GM12801 (cell line): Measurements from ENCODE around the gene QPCTL.

Source experiments
- TF ChIP-seq, protein P1 (sequence below): IDR thresholded peaks from one replicate; pipeline ENCODE4 v1.5.1; 2011; ENCODE audit warnings: control low read depth; ENCODE audit not compliant: insufficient read length; ENCODE audit errors: extremely low read depth

QPCTL gene

DNA sequence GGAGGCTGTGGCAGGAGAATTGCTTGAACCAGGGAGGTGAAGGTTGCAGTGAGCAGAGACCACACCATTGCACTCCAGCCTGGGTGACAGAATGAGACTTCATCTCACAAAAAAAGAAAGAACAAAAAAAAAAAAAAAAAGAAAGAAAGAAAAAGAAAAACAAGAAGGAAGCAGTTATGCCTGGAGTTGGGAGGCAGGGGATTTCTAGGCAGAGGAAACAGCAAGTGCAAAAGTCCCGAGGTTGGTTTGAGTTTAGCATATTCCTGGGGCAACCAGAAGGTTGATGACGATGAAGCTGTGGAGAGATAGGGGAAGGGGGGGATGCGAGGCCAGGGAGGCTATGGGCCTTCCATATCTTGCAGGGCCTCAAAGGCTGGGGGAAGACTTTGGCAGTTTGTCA, 41.7 kb upstream of the QPCTL start:
- TF ChIP-seq, protein P1, sequence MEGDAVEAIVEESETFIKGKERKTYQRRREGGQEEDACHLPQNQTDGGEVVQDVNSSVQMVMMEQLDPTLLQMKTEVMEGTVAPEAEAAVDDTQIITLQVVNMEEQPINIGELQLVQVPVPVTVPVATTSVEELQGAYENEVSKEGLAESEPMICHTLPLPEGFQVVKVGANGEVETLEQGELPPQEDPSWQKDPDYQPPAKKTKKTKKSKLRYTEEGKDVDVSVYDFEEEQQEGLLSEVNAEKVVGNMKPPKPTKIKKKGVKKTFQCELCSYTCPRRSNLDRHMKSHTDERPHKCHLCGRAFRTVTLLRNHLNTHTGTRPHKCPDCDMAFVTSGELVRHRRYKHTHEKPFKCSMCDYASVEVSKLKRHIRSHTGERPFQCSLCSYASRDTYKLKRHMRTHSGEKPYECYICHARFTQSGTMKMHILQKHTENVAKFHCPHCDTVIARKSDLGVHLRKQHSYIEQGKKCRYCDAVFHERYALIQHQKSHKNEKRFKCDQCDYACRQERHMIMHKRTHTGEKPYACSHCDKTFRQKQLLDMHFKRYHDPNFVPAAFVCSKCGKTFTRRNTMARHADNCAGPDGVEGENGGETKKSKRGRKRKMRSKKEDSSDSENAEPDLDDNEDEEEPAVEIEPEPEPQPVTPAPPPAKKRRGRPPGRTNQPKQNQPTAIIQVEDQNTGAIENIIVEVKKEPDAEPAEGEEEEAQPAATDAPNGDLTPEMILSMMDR, result no peak

DNA sequence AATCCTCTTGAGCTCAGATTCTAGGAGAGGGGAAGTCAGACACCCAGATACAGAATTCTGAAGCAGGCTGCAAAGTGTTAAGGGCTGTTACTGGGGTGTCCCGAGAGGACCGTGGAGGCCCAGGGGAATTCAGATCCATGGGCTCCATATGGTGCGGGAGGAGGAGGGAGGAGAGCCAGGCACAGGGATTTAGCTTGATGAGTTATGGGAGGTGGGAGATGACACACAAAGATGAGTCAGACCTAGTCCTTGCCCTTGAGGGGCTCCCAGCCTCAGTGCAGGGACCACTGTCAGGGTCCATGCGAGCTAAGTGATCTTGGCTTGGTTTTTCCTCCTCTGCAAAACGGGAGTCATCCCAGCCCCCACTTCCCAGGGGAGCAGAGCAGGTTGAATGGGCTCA, 38.8 kb upstream of the QPCTL start:
- TF ChIP-seq, protein P1, result no peak

GRCh38 chr19:45655073-45655472, 37.4 kb upstream of the QPCTL start:
- TF ChIP-seq, protein P1, result no peak

GRCh38 chr19:45657520-45658167, 34.8 kb upstream of the QPCTL start:
- TF ChIP-seq, protein P1, result no peak

DNA sequence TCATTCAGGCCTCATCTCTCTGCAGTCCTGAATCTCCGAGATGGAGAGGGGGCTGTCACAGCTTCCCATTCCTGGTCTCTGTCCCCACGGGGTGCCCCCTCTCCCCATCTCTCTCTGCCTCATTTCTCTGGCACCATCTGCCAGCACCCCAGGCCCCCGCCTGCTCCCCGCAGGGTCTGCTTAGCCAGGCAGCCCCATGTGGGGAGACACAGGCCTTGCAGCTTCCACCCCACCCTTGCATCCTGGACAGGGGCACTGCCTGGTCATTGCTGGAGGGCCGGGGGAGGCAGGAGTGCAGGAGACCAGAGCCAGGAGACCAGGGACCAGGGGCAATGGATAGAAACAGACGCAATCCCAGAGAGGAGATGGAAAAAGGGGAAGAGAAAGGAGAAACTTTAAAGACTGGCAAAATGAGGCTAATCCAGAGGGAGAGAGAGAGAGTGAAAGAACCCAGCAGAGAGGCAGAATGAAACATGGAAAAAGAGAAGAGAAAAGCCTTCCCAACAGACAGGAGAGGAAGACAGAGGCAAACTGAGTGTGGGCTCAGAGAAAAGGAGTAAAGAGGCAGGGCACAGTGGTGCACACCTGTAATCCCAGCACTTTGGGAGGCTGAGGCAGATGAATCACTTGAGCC, 33.3 kb upstream of the QPCTL start:
- TF ChIP-seq, protein P1, result no peak

DNA sequence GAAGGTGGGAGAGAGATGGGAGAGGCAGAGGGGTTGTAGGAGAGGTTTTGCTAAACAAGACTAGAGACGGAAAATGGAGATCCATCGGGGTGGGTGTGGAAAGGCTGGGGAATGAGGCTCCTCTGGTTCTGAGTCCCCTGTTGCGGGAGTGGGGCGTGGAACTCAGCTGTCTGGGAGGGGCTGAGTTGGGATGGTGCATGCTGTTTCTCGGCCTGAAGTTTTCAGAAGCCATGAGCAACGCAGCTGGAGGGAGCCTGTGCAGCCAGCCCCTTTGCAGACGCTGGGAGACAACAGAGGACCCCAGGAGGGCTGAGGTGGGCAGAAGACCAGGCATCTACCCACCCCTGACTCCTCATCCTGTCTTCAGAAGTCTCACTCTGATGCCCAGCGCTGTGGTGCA, 31.8 kb upstream of the QPCTL start:
- TF ChIP-seq, protein P1, result no peak

DNA sequence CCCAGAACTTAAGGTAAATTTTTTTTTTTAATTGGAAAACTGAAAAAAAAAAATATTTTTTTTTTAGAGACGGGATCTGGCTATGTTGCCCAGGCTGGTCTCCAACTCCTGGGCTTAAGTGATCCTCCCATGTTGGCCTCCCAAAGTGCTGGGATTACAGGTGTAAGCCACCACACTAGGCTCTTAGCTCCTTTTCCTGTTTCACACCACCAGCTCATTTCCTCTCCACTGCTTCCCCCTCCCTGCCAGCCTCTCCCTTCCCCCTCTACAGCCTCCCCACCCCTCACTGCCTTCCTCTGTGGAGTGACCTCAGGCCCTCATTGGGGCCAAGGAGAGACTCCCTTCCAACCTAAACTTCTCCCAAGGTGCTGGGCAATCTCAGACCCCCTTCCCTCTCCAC, 28.7 kb upstream of the QPCTL start:
- TF ChIP-seq, protein P1, result no peak

DNA sequence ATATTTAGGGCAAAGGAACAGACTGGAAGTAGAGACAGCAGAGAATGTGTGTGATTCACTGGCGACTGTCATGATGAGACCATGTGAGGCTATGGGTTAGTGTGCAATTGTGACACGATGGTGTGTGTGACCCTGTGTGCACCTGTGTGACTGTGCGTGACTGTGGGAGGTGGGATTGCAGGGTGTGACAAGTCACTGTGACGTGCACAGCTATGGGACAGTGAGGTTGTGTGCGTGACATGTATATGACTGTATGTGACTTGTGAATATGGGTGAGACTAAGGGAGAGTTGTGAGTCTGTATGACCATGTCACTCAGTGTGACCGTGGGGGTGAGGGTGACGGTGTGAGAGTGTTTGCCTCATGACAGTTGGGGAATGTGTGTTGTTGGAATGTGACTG, 27.9 kb upstream of the QPCTL start:
- TF ChIP-seq, protein P1, result no peak
